K562 (cell line): ENCODE data around the gene OR2V1. TPM values are rescaled to one million over a fixed set of nuclear protein-coding genes. Genes with fewer than 3 reads are reported as not detected.
"Not testable (repeated sequence)": the region's sequence is repeated elsewhere in the genome, so short reads cannot be mapped to it uniquely, and the experiment has no call there.

Experiments
- ATAC-seq: fragments of 200-7000 bp; cut with Tn5 transposase; 3 replicates; pipeline ENCODE4 v1.9.1; 2020; ENCODE audit warnings: moderate library complexity
- BruUV-seq: library from RNA; stranded (reverse); fragments of 400-500 nt; replicated peaks from 2 replicates; lab custom pipeline; 2021; lab: Mats Ljungman, UMichigan
- CTCF ChIA-PET: fragments of 300-600 bp; formaldehyde crosslinking; extraction: SDS; loops from one replicate; lab custom pipeline; 2021; ENCODE audit warnings: low intra/inter-chr PET ratio; lab: Yijun Ruan, JAX
- POLR2A ChIA-PET: fragments of 300-600, 350-650 bp; sonication (Branson Sonifier 250); formaldehyde crosslinking; extraction: SDS; loops from one replicate; lab custom pipeline; 2021; ENCODE audit warnings: antibody characterized with exemption, inconsistent platforms; lab: Yijun Ruan, JAX
- DNase-seq, 4 experiments: peaks; one replicate each; pipeline versions ENCODE4 v3.0.0 to v3.0.0-alpha.2; 2011 to 2018; ENCODE audit warnings: low spot score in 3 of 4, mixed read lengths in 3 of 4; ENCODE audit errors: extremely low read depth in 1 of 4
- FAIRE-seq: peaks from 2 replicates; lab custom pipeline; 2011; peaks lifted over from hg19 to GRCh38; lab: Jason Lieb, UNC
- H2AFZ ChIP-seq: 2 replicates; pipeline ENCODE4 v1.6.0; 2011; ENCODE audit warnings: low read depth, low read length, control low read depth, inconsistent platforms
- H3K27ac ChIP-seq: fragments of 200-600 bp; 3 replicates; pipeline ENCODE4 v1.8.0; 2011; ENCODE audit warnings: low read depth, mild to moderate bottlenecking, control low read depth, inconsistent platforms, low read length, moderate library complexity, mixed read lengths; ENCODE audit errors: extremely low read depth
- H3K27me3 ChIP-seq, 2 experiments: fragments of 300-600 bp in 1 of 2; 2 replicates in 1 of 2; 3 replicates in 1 of 2; pipeline versions ENCODE4 v1.6.0 to v1.8.0; 2011; ENCODE audit warnings: inconsistent platforms in 2 of 2, low read length in 2 of 2, mild to moderate bottlenecking in 1 of 2, mixed read lengths in 1 of 2, moderate library complexity in 1 of 2; ENCODE audit not compliant: control insufficient read depth in 2 of 2, insufficient read depth in 2 of 2
- H3K36me3 ChIP-seq: fragments of 300-600 bp; 3 replicates; pipeline ENCODE4 v1.8.0; 2011; ENCODE audit warnings: mild to moderate bottlenecking, low read length, inconsistent platforms; ENCODE audit not compliant: control insufficient read depth, insufficient read depth
- H3K4me1 ChIP-seq, 2 experiments: fragments of 200-600 bp in 1 of 2; replicated peaks in 1 of 2; 2 replicates in 1 of 2; 3 replicates in 1 of 2; pipeline versions ENCODE4 v1.5.1 to v1.8.0; 2011; ENCODE audit warnings: inconsistent platforms in 2 of 2, low read length in 2 of 2, mild to moderate bottlenecking in 1 of 2, mixed read lengths in 1 of 2, moderate library complexity in 1 of 2; ENCODE audit not compliant: control insufficient read depth in 2 of 2, insufficient read depth in 2 of 2
- H3K4me2 ChIP-seq: 2 replicates; pipeline ENCODE4 v1.6.1; 2011; ENCODE audit warnings: low read length, control low read depth, inconsistent platforms, mixed read lengths; ENCODE audit not compliant: insufficient read depth
- H3K4me3 ChIP-seq: fragments of 200-600 bp; sonication (generic), shearing (Covaris generic); 2 replicates; pipeline ENCODE4 v1.5.1; 2016; ENCODE audit warnings: control low read depth, inconsistent platforms
- H3K79me2 ChIP-seq: fragments of 200-600 bp; 3 replicates; pipeline ENCODE4 v1.8.0; 2011; ENCODE audit warnings: low read length, inconsistent platforms; ENCODE audit not compliant: control insufficient read depth, insufficient read depth
- H3K9ac ChIP-seq, 2 experiments: 2 replicates each; pipeline versions ENCODE4 v1.6.0 to v1.6.1; 2011; ENCODE audit warnings: low read depth in 2 of 2, low read length in 2 of 2, control low read depth in 1 of 2, inconsistent platforms in 1 of 2, mild to moderate bottlenecking in 1 of 2, mixed read lengths in 1 of 2; ENCODE audit not compliant: insufficient read depth in 1 of 2
- H3K9me1 ChIP-seq: one replicate; pipeline ENCODE4 v1.6.0; 2011; ENCODE audit warnings: inconsistent platforms, mild to moderate bottlenecking, low read length, moderate library complexity; ENCODE audit not compliant: control insufficient read depth, insufficient read depth
- H3K9me3 ChIP-seq: replicated peaks from 2 replicates; pipeline ENCODE4 v1.5.1; 2011; ENCODE audit warnings: low read depth, low read length, inconsistent platforms; ENCODE audit not compliant: control insufficient read depth, insufficient read depth
- H4K20me1 ChIP-seq: replicated peaks from 2 replicates; pipeline ENCODE4 v1.6.1; 2011; ENCODE audit warnings: low read length, inconsistent platforms, mixed read lengths; ENCODE audit not compliant: control insufficient read depth, insufficient read depth
- BHLHE40 ChIP-seq: IDR thresholded peaks from 2 replicates; pipeline ENCODE4 v1.6.1; 2011; ENCODE audit warnings: low read length, improper control_type of control experiment
- CTCF ChIP-seq, 3 experiments: IDR thresholded peaks in 2 of 3; conservative IDR thresholded peaks in 1 of 3; 2 replicates each; pipeline ENCODE4 v1.5.1; 2011 to 2012; ENCODE audit warnings: low read length in 3 of 3, mild to moderate bottlenecking in 3 of 3, control low read depth in 2 of 3, improper control_type of control experiment in 1 of 3, inconsistent platforms in 1 of 3, low read depth in 1 of 3, mixed read lengths in 1 of 3, moderate library complexity in 1 of 3; ENCODE audit not compliant: insufficient read depth in 2 of 3
- RAD51 ChIP-seq: fragments of 450-650 bp; IDR thresholded peaks from 2 replicates; pipeline ENCODE4 v1.7.1; 2016; ENCODE audit warnings: low read depth, mild to moderate bottlenecking, borderline replicate concordance
- USF1 ChIP-seq: sonication (generic); formaldehyde crosslinking; IDR thresholded peaks from 2 replicates; pipeline ENCODE4 v1.9.0; 2022; ENCODE audit warnings: mild to moderate bottlenecking, missing genetic modification reagents
- USF2 ChIP-seq: sonication (generic); formaldehyde crosslinking; IDR thresholded peaks from 2 replicates; pipeline ENCODE4 v1.5.0; 2020; ENCODE audit warnings: missing genetic modification reagents
- WGBS: fragments of 100-300 bp; shearing (Covaris generic); methylation state at CpG from one replicate; pipeline ENCODE4 v1.1.6; 2016; ENCODE audit warnings: low coverage, mixed read lengths; ENCODE audit not compliant: insufficient coverage; ENCODE audit errors: missing lambda C conversion rate; 5-methylcytosine and 5-hydroxymethylcytosine counted together
- in situ Hi-C: fragments of 300-500 bp; cut with MboI; formaldehyde crosslinking; loops from 4 replicates; pipeline ENCODE4 v1.15.0; 2018; ENCODE audit warnings: inconsistent platforms, mixed read lengths
- intact Hi-C: fragments of 100-400 bp; cut with micrococcal nuclease; formaldehyde crosslinking; loops from 2 replicates; pipeline ENCODE4 v1.14.2; 2022
- polyA plus RNA-seq, 8 experiments: library from polyadenylated mRNA; depleted of rRNA in 4 of 8; stranded (reverse) in 5 of 8; unstranded in 3 of 8; fragments of >200 nt; fragmentation: Nextera tagmentation in 2 of 8; fragmentation: Illumina TruSeq in 1 of 8; extraction: Ambion mirVana in 2 of 8; extraction: Trizol in 1 of 8; gene quantifications; 2 replicates each; pipeline versions ENCODE4 v1.2.1 to v1.2.3, GENCODE V29; 2011 to 2014; ENCODE audit warnings: inconsistent platforms in 1 of 8, missing spikeins in 1 of 8
- total RNA-seq, 7 experiments: library from RNA; depleted of rRNA in 6 of 7; stranded (reverse); fragments of >200 nt in 6 of 7; fragmentation: Illumina TruSeq in 2 of 7; extraction: Trizol in 2 of 7; gene quantifications; 2 replicates each; pipeline versions ENCODE4 v1.2.1 to v1.2.3, GENCODE V29; 2011 to 2021; ENCODE audit warnings: low replicate concordance in 1 of 7
- TF ChIP-seq, protein P1 (sequence below), 2 experiments: IDR thresholded peaks; 2 replicates each; pipeline ENCODE4 v1.6.1; 2011; ENCODE audit warnings: borderline replicate concordance in 1 of 2, control low read depth in 1 of 2, low read depth in 1 of 2, low read length in 1 of 2, mild to moderate bottlenecking in 1 of 2, mixed read lengths in 1 of 2, moderate library complexity in 1 of 2; ENCODE audit not compliant: insufficient read depth in 1 of 2, insufficient read length in 1 of 2, poor library complexity in 1 of 2, severe bottlenecking in 1 of 2; ENCODE audit errors: extremely low read depth in 1 of 2

Gene OR2V1
- total and polyA plus RNA-seq, 9 of the 15 experiments (the other 6 are each of a cell fraction or from before 2014, with no cell fraction given): 0.04 to 0.28 (median 0.15) TPM; not detected in 5

- H3K9me1 ChIP-seq, BruUV-seq, H3K4me3 ChIP-seq, H3K9me3 ChIP-seq, H3K36me3 ChIP-seq, POLR2A ChIA-PET, H3K27ac ChIP-seq, H3K79me2 ChIP-seq, CTCF ChIA-PET, H4K20me1 ChIP-seq, in situ Hi-C loops, H3K27me3 ChIP-seq: not testable (repeated sequence)
- intact Hi-C loops: loop anchor here (5.0 to 10.0 kb wide), 2 partner anchors 60 to 237 kb away; no protein-coding TSS in a partner anchor
- peak; percentile 46; the same call in 1 of the 2 replicates for TF ChIP-seq RAD51
- TF ChIP-seq USF1 (CRISPR knock-in tag): peak; percentile 70
- peak; percentile 73 for TF ChIP-seq USF2 (CRISPR knock-in tag)
- TF ChIP-seq BHLHE40: peak; percentile 53; the same call in 1 of the 2 replicates
- 0 out of 6 replicates have a peak, but pooled peaks of 1 of the 3 experiments have one; percentile 21 for TF ChIP-seq CTCF (IDR thresholded peaks at IDR 0.05 in 2 of 3, conservative IDR thresholded peaks at IDR 0.05 in 1 of 3; ENCODE audit: insufficient read depth in 2 of 3, low read depth in 1 of 3, low read length in 3 of 3)
- TF ChIP-seq, protein P1, sequence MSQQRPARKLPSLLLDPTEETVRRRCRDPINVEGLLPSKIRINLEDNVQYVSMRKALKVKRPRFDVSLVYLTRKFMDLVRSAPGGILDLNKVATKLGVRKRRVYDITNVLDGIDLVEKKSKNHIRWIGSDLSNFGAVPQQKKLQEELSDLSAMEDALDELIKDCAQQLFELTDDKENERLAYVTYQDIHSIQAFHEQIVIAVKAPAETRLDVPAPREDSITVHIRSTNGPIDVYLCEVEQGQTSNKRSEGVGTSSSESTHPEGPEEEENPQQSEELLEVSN (IDR thresholded peaks at IDR 0.05; ENCODE audit: borderline replicate concordance in 1 of 2, extremely low read depth in 1 of 2, insufficient read depth in 1 of 2, insufficient read length in 1 of 2, low read depth in 1 of 2, low read length in 1 of 2, poor library complexity in 1 of 2, severe bottlenecking in 1 of 2): peak in 1 of 2 experiments; percentile 53
- FAIRE-seq (peak; percentile 70), DNase-seq (peak in 1 of 4 experiments; percentile 53), ATAC-seq (peak; percentile 58)
- Histone ChIP-seq H3K4me1 (peaks cover 38 to 56% of the 10 kb centered on the region in 2 experiments), H3K4me2 (peak overlapping the region; percentile 60), H3K9ac (peak overlapping the region; percentile 34 to 68; a peak in 2 of 4 replicates), H2AFZ (peak overlapping the region; percentile 83)
- WGBS: 42% methylated on average over 14 of the region's 20 CpGs
These were observed 26.2 kb downstream of the OR2V1 start for GRCh38 chr5:181104606-181105390.
